Spinal cord (tissue), 10 donors: ENCODE data around the gene RBM26. TPM values are rescaled to one million over a fixed set of nuclear protein-coding genes. Genes with fewer than 3 reads are reported as not detected.

Experiments used
- DNase-seq, 6 donors: peaks; one replicate each; pipeline versions ENCODE4 v3.0.0 to v3.0.0-alpha.2; 2013 to 2015; ENCODE audit warnings: low spot score in 6 of 6, low read depth in 4 of 6
- H3K27ac ChIP-seq: one replicate; pipeline ENCODE4 v1.5.1; 2013; ENCODE audit warnings: low read depth, low read length, control low read depth
- H3K27me3 ChIP-seq: one replicate; pipeline ENCODE4 v1.6.1; 2013; ENCODE audit warnings: low read length; ENCODE audit not compliant: control insufficient read depth, insufficient read depth
- H3K36me3 ChIP-seq: one replicate; pipeline ENCODE4 v1.6.1; 2013; ENCODE audit warnings: low read length; ENCODE audit not compliant: control insufficient read depth, insufficient read depth
- H3K4me1 ChIP-seq: one replicate; pipeline ENCODE4 v1.6.1; 2013; ENCODE audit warnings: low read length; ENCODE audit not compliant: control insufficient read depth, insufficient read depth
- H3K4me3 ChIP-seq: one replicate; pipeline ENCODE4 v1.5.1; 2013; ENCODE audit warnings: low read depth, low read length, control low read depth
- H3K9me3 ChIP-seq: one replicate; pipeline ENCODE4 v1.6.1; 2013; ENCODE audit warnings: low read length; ENCODE audit not compliant: control insufficient read depth, insufficient read depth
- WGBS: methylation state at CpG from one replicate; pipeline ENCODE4 v1.1.5; 2013; ENCODE audit warnings: missing lambda C conversion rate; ENCODE audit not compliant: insufficient coverage; 5-methylcytosine and 5-hydroxymethylcytosine counted together
- long read RNA-seq, 4 donors: transcript quantifications; one replicate each; lab custom pipeline, GENCODE V29; 2026
- polyA plus RNA-seq, 2 donors: library from polyadenylated mRNA; unstranded; fragments of 120-200 nt; gene quantifications; one replicate each; pipeline ENCODE4 v1.2.1, GENCODE V29; 2013; ENCODE audit not compliant: insufficient read length in 2 of 2
- total RNA-seq, 2 donors: library from RNA; depleted of rRNA in 1 of 2; stranded (reverse); fragments of 120-200 nt in 1 of 2; fragments of >200 nt in 1 of 2; gene quantifications; one replicate each; pipeline versions ENCODE4 v1.2.3 to v1.2.4, GENCODE V29; 2013 to 2014
- donor health status: healthy.

Gene RBM26, protein sequence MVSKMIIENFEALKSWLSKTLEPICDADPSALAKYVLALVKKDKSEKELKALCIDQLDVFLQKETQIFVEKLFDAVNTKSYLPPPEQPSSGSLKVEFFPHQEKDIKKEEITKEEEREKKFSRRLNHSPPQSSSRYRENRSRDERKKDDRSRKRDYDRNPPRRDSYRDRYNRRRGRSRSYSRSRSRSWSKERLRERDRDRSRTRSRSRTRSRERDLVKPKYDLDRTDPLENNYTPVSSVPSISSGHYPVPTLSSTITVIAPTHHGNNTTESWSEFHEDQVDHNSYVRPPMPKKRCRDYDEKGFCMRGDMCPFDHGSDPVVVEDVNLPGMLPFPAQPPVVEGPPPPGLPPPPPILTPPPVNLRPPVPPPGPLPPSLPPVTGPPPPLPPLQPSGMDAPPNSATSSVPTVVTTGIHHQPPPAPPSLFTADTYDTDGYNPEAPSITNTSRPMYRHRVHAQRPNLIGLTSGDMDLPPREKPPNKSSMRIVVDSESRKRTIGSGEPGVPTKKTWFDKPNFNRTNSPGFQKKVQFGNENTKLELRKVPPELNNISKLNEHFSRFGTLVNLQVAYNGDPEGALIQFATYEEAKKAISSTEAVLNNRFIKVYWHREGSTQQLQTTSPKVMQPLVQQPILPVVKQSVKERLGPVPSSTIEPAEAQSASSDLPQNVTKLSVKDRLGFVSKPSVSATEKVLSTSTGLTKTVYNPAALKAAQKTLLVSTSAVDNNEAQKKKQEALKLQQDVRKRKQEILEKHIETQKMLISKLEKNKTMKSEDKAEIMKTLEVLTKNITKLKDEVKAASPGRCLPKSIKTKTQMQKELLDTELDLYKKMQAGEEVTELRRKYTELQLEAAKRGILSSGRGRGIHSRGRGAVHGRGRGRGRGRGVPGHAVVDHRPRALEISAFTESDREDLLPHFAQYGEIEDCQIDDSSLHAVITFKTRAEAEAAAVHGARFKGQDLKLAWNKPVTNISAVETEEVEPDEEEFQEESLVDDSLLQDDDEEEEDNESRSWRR
- 10 to 100 TPM; 37.9 to 60.5 TPM for total RNA-seq
- 10 to 100 TPM; 62.1 to 70.2 TPM for polyA plus RNA-seq
- long read RNA-seq, donor 1, transcript RBM26-206 (3 exons, 2,192 nt): major isoform, 9 of 28 reads
- long read RNA-seq, donor 1, partial matches to known transcripts: 19 of 28 reads
- long read RNA-seq, donor 1, other reads (novel, unspliced or antisense): 0 of 28 reads
- long read RNA-seq, donor 2, partial matches to known transcripts: 0 of 4 reads
- long read RNA-seq, donor 2, other reads (novel, unspliced or antisense): 0 of 4 reads
- long read RNA-seq, donor 3, transcript RBM26-206 (3 exons, 2,192 nt): major isoform, 7 of 15 reads
- long read RNA-seq, donor 3, partial matches to known transcripts: 8 of 15 reads
- long read RNA-seq, donor 3, other reads (novel, unspliced or antisense): 0 of 15 reads
- long read RNA-seq, donor 4, transcript RBM26-206 (3 exons, 2,192 nt): major isoform, 12 of 20 reads
- long read RNA-seq, donor 4, partial matches to known transcripts: 8 of 20 reads
- long read RNA-seq, donor 4, other reads (novel, unspliced or antisense): 0 of 20 reads

DNA sequence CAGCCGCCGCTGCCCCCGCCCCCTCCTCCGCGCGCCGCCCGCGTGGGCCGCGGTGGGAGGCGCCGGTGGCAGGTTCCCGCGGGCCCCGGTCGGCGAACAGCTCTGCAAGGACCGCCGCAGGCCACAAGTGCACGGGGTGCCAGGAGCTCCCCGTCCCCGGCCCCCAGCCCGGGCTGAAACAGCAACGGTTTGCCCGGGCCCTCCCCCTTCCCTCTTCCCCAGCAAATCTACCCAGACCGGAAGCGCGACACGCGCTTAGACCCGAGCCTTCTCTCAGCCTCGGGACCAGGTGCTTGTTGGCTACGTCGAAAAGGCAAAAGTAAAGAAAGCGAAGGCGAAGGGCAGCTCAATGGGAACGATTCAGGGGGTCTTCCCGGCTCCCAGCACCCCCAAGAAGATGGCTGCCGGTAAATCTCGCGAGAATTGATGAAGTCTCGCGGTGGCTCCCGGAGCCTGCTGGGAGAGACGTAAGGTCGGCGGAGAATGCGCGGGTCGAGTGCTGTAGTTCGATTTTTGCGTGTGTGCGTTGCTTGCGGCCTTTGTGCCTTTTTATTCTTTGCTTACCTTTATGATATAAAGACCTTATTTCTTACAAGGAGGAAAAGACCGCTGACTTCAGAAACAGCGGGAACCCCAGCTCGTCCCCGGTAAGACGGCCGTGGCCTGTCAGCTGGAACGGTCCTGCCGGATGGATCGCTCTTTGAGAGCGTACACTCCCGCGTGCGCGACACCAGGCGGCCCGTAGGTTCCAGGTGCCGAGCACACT, at the start of gene RBM26:
Gene RBM26 (minus strand): TSS at position 425 of the 766 bp plus-strand sequence. CDS start 481 bp downstream, outside the sequence.
- WGBS: under 1% methylated on average over 55 of the region's 72 CpGs
- no peaks in the 10 kb centered on the region for H3K9me3 ChIP-seq
- H3K36me3 ChIP-seq: no peaks in the 10 kb centered on the region
- peak within 1 kb of the TSS; percentile 91 for H3K4me3 ChIP-seq
- peak; percentile 96 to 99 (median 98) for DNase-seq
- no peaks in the 10 kb centered on the region for H3K27me3 ChIP-seq
- no peaks in the 10 kb centered on the region for H3K4me1 ChIP-seq
- H3K27ac ChIP-seq: peak within 1 kb of the TSS; percentile 98

DNA sequence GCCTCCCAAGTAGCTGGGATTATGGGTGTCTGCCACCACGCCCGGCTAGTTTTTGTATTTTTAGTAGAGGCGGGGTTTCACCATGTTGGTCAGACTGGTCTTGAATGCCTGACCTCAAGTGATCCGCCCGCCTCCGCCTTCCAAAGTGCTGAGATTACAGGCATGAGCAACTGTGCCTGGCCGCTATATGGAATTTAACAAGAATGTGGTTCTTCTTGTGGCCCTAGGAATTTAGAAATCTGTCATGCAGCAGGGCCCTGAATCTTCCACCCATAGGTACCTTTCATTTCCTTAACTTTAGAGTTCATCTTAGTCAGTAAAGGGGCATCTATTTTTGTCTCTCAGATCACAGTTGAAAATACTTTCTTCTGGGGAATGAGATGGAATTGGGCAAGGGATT, 49.3 kb upstream of the RBM26 start:
- Histone ChIP-seq H3K36me3 (no peaks in the 10 kb centered on the region), H3K9me3 (no peaks in the 10 kb centered on the region), H3K27me3 (no peaks in the 10 kb centered on the region), H3K4me3 (no peak overlapping the region), H3K4me1 (no peaks in the 10 kb centered on the region), H3K27ac (no peak overlapping the region)
- WGBS: 100% methylated on average over 3 of the region's 7 CpGs
- no peak for DNase-seq

DNA sequence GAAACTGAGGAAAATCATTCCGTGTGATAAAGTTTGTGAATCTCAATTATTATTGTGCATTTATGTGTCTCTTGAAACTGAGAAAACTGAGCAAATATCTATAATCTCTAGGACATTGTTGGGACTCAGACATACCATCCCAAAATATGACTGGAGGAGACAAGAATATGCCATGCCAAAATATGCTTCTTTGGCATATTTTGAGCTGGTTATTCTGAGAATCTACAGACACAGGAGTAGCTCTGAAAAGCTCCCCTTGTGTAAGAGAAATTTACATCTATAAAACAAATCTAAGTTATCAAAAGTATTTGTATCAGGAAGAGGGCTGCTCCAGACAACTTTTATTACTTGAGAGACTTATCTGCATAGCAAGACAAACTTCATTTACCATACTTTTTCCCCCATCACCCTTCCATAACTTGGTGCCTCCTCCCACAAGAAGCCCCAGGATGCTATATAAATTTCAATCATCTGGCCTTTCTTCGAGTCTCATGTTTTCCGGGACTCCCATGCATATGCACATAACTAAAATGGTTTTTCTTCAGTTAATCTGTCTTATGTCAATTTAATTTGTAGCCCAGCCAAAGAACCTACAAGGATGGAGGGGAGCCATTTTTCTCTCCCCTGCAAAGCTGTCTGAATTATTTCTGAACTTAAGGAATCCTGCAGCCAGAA, 46.3 kb upstream of the RBM26 start:
- Histone ChIP-seq H3K27ac (no peak overlapping the region), H3K9me3 (no peaks in the 10 kb centered on the region), H3K27me3 (no peaks in the 10 kb centered on the region), H3K4me1 (no peaks in the 10 kb centered on the region), H3K4me3 (no peak overlapping the region), H3K36me3 (no peaks in the 10 kb centered on the region)
- DNase-seq: peak in 1 of 6 donors; percentile 40
- WGBS: no CpG with 5 or more reads among the region's 3 CpGs

DNA sequence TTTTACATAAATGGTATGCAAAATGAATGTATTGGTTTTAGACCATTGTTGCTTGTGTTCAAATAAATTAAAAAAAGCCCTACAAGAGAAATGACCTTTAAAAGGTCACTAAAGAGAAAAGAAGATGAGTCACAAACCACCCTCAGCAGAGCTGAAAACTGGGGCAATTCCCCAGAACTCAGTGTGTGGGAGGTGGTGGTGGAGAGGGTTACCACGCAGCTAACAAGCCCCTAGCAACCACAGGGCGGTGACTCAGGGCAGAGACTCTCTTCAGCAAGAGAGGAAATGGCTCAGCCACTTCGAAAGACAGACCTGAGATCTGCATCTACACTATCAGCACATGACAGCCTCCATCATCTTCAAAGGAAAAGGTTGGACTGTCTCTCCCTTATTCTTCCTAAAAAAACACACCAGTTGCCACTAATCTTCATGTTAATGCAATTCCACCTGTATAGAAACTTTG, 45.5 kb upstream of the RBM26 start:
- no peaks in the 10 kb centered on the region for H3K27me3 ChIP-seq
- no peak overlapping the region for H3K27ac ChIP-seq
- peak in 1 of 6 donors; percentile 4 for DNase-seq
- H3K9me3 ChIP-seq: no peaks in the 10 kb centered on the region
- H3K4me3 ChIP-seq: no peak overlapping the region
- no peaks in the 10 kb centered on the region for H3K4me1 ChIP-seq
- whole genome bisulfite sequencing: 28% methylated on average over 2 of the region's 3 CpGs
- H3K36me3 ChIP-seq: no peaks in the 10 kb centered on the region

DNA sequence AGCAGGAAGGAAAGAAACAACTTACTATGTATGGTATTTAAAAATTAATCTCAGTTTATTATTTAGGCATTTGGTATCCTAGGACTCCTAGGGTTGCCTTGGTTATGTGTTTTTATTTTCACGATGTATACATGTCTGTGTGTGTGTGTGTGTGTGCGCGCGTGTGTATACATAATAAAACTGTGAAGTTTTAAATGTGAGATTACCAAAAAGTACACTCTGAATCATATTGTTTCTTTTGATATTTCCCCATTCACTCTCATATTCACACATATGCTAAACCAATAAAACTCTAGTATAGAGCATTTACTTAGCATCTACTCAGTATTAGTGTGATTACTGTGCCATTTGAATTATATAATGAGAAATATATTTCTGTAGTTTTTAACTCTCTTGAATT, 44.1 kb upstream of the RBM26 start:
- Histone ChIP-seq H3K36me3 (no peaks in the 10 kb centered on the region), H3K4me1 (no peaks in the 10 kb centered on the region), H3K4me3 (no peak overlapping the region), H3K27me3 (no peaks in the 10 kb centered on the region), H3K27ac (no peak overlapping the region), H3K9me3 (no peaks in the 10 kb centered on the region)
- no peak for DNase-seq
- WGBS: no CpG with 5 or more reads among the region's 4 CpGs

DNA sequence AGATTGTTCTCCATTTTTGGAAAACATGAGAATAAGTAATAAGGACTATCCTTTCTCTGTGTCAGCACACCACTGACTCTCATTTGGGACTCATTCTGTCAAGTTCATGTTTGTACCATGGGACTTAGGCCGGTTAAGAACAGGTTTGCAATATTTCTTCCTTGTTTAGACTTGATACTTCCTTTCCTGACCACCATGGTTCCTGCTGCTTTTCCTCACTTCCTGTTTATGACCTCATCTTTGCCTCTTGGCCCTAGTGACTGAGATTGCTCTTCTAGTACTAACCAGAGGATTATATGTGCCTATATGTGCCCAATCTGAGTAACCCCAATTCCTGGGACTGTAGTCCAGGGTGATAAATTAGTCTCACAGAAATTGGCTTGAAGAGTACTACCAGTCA, 42.4 kb upstream of the RBM26 start:
- H3K9me3 ChIP-seq: no peaks in the 10 kb centered on the region
- no peaks in the 10 kb centered on the region for H3K27me3 ChIP-seq
- no peaks in the 10 kb centered on the region for H3K4me1 ChIP-seq
- H3K27ac ChIP-seq: no peak overlapping the region
- no peak overlapping the region for H3K4me3 ChIP-seq
- no peaks in the 10 kb centered on the region for H3K36me3 ChIP-seq
- WGBS: 100% methylated on average over 1 of the region's 1 CpG
- DNase-seq: no peak

DNA sequence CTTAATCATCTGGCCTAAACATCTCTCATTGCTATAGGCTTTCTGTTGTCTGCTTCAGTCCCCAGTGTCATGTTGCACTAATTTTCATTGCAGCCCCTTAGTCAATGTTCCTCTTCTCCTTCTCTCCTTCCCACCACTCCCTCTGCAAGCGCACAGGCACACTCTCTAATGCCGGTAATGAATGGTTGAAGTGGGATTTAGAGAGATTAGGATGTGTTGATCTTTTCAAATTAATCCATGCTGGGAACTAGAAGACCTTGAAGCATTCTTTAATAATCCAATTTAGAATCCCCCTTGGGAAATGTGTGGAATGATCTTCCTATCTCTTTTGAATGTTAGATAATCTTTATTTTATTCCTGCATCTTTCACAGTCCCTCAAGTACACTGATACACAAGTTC, 41.7 kb upstream of the RBM26 start:
- Histone ChIP-seq H3K27me3 (no peaks in the 10 kb centered on the region), H3K9me3 (no peaks in the 10 kb centered on the region), H3K36me3 (no peaks in the 10 kb centered on the region), H3K4me3 (no peak overlapping the region), H3K4me1 (no peaks in the 10 kb centered on the region), H3K27ac (no peak overlapping the region)
- WGBS: no CpG with 5 or more reads among the region's 2 CpGs
- DNase-seq: peak in 1 of 6 donors; percentile 1

DNA sequence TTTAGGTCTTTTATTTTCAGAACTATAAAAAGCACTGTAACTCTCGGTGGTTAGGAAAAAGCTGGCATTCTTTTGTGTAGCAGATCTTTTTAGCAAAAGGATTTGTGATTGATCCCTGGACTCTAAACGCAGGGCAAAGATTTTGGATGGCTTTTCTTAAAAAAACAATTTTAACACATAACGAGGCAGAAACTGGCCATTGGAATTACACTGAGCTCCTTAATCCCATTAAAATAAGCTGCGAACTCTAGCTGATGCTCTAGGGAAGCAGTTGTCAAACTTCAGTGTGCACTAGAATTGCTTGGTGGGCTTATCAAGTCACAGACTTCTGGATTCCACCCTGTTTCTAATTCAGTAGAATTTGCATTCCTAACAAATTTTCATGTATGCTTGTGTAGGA, 41.1 kb upstream of the RBM26 start:
- 80% methylated on average over 2 of the region's 4 CpGs for WGBS
- H3K4me1 ChIP-seq: no peaks in the 10 kb centered on the region
- no peak for DNase-seq

More for the DNA sequence above, 41.1 kb upstream of the RBM26 start:
- Histone ChIP-seq H3K4me3 (no peak overlapping the region), H3K36me3 (no peaks in the 10 kb centered on the region), H3K27ac (no peak overlapping the region), H3K9me3 (no peaks in the 10 kb centered on the region), H3K27me3 (no peaks in the 10 kb centered on the region)
